ENCODE results near the gene REC8.

DNA sequence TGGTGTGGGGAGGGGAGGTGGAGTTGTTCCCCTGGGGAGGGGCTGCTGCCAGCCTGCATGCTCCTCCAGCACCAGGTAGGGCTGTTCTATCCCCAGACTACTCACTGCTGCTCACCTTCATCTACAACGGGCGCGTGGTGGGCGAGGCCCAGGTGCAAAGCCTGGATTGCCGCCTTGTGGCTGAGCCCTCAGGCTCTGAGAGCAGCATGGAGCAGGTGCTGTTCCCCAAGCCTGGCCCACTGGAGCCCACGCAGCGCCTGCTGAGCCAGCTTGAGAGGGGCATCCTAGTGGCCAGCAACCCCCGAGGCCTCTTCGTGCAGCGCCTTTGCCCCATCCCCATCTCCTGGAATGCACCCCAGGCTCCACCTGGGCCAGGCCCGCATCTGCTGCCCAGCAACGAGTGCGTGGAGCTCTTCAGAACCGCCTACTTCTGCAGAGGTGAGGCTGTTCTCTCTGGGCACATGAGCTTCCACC is 7.3 kb upstream of the REC8 start:
- TF ChIP-seq POLR2A (IDR thresholded peaks at IDR 0.05; ENCODE audit: extremely low read depth, insufficient read length) (no peak), MYC (IDR thresholded peaks at IDR 0.05; ENCODE audit: low read depth, low read length) (no peak)
